Activated naive CD4-positive, alpha-beta T cell treated with Interleukin-2 at 50 U/mL for 16 hours (primary cell): Measurements from ENCODE around the gene ALDH18A1.
A peak's percentile ranks its signal among the peaks of the same experiment; 100 is the strongest.
"Not testable (repeated sequence)": the region's sequence is repeated elsewhere in the genome, so short reads cannot be mapped to it uniquely, and the experiment has no call there.

Experiments used
- DNase-seq: peaks from one replicate; pipeline ENCODE4 v3.0.0-alpha.2; 2020

ALDH18A1 gene

GRCh38 chr10:95656291-95657164 lies at the start of gene ALDH18A1:
ALDH18A1 (minus strand) TSS chr10:95656711; CDS start chr10:95653377, 3,334 bp downstream.
- peak; percentile 91 for DNase-seq

- DNase-seq: no peak
Measured at GRCh38 chr10:95698415-95698814, 41.9 kb upstream of the ALDH18A1 start.

DNA sequence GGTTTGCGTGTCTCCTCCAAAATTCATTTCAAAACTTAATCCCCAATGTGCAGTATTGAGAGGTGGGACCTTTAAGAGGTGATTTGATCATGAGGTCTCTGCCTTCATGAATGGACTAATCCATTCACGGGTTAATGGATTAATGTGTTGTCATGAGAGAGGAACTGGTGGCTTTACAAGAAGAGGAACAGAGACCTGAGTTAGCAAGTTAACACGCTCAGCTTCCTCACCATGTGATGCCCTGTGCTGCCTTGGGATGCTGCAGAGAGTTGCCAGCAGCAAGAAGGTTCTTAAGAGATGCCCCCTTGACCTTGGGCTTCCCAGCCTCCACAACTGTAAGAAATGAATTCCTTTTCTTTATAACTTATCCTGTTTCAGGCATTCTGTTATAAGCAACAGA lies 40.9 kb upstream of the ALDH18A1 start:
- no peak for DNase-seq

GRCh38 chr10:95694665-95695064 lies 38.2 kb upstream of the ALDH18A1 start:
- no peak for DNase-seq

DNA sequence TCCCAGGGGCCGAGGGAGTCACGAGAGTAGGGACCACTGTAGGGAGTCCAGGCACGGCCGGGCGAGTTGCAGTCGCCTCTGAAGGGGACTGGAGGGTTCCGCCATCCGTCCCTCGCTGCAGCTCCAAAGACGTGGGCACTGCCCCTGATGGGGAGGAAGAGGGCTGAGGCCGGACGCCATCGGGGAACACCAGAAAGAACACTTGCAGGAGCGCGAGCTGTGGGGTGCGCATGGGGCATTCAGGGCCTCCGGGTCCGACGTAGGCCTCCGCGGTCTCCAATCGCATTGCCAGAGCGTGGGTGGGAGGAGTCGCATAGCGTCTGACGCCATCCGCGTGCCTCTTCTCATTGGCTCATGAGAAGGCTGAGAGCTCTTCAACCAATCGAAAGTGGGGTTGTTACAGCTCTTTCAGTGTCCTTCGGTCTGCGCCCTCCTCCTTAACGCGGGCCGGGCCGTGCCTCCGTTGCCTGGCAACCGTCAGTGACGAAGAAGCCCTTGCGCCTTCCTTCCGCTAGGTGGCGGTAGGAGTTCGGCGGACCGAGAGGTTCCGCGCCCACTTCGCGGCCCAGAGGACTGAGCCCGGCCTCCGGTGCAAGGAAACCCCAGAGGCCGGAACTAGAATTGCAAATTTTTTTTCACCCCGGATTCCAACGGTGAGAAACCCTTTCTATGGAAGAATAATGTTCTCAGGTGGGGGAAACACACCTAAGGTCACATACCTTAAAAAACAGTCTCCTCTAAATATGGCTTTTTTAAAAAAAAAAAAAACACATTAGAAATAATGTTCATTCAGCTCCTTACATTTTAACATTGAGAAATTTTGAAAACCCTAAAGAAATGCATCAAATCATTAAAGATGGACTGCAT lies 37.4 kb upstream of the ALDH18A1 start, which contains the start of gene TCTN3:
TSS of gene TCTN3 (minus strand) at position 260 of the 867 bp plus-strand sequence. CDS start at position 232, 28 bp downstream.
- DNase-seq: peak; percentile 97

DNA sequence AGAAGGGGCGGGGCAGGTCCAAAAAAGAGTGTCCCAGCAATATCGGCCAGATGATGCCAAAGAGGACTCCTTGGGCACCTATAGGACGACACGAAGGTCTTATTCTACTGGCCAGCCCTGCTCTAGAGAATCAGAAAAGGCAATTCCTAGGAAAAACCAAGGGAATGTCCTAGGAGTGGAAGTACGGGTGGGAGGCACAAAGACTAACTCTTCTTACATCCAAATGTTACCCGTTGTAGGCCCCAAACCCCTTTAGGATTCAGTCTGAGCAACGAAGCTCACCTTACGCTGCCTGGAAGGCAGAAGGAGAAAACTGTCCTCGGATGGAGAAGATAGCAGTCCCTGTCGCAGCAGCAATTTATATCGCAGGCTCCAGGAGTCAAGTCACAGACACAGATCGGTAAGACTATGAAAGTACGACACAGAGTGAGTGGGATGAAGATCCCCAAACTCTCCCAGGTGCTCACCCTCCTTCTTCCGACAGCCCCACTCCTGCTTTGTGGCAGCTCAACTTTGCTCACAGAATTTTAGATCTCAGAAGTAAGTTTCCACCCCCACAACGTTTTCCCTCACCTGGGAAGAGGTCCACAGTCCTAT lies 36.7 kb upstream of the ALDH18A1 start:
- no peak for DNase-seq

DNA sequence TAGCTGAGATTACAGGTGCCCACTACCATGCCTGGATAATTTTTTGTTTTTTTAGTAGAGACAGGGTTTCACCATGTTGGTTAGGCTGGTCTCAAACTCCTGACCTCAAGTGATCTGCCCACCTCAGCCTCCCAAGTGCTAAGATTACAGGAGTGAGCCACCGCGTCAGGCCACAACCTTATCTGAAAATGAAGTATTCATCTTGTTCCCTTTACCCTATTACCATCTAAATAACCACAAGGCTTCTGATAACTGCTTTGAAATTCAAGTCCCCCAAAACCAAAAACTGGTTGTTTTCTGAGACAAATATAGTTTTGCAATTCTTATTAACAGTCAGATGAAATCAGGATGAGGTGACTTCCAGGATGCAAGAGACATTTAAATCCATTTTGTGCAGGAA lies 34.8 kb upstream of the ALDH18A1 start:
- no peak for DNase-seq

DNA sequence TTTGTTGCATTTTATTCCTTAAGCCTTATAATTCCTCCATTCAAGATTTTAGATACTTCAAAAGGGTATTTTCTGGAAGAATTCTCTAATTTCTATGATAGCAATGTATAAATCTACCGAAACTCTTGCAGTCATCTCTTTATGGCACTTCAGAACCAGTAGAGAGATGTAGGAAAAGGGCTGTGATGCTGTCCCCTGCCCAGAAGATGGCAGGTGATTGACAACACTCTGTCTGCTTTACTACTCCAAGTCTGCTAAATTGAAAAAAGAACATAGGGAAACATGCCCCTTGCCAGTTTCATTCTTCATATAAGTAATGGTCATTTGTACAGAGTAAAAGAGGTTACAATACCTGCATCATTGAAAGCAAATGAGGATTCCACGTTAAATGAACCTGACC lies 32.1 kb upstream of the ALDH18A1 start:
- no peak for DNase-seq

GRCh38 chr10:95683966-95684365 lies 27.5 kb upstream of the ALDH18A1 start:
- DNase-seq: no peak

DNA sequence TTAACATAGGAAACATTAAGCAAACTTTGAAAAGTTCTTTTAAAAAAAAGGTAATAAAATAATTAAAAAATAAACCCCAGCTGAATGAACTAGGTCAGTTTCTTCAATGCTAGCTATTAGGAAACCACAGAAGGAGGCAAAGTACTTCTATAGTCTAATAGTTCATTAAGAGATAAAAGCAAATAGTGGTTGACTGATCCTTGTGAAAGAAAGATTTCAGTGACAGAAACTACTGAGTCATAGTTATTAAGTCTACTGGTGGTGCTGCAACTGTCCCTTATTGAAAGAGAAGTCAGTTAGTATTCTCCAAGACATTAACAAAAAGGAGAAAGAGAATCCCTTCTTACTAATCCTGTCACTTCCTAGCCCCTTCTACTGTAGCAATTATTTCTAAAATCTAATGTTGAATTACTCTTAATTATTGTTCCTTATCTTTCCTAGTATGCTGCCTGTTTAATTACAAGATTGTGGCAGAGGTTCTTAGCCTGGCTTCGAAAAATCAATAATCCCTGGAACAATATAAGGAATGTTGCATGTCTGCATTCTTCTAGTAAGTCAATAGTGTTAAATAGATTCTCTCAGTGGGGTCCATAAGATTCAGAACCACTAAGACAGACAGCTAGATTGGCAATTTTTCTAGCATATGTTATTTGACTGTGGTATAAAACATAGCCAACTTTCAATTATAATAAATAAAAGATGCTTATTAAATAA lies 19.0 kb upstream of the ALDH18A1 start:
- DNase-seq: no peak

GRCh38 chr10:95674643-95675042 lies 18.1 kb upstream of the ALDH18A1 start:
- no peak for DNase-seq

DNA sequence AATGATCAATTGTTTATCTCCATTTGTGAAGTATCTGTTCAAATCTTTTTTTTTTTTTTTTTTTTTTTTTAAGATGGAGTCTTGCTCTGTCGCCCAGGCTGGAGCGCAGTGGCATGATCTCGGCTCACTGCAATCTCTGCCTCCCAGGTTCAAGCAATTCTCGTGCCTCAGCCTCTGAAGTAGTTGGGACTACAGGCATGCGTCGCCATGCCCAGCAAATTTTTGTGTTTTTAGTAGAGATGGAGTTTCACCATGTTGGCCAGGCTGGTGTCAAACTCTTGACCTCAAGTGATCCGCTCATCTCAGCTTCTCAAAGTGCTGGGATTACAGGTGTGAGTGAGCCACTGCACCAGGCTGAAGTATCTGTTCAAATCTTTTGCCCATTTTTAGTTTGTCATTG lies 16.1 kb upstream of the ALDH18A1 start:
- not testable (repeated sequence) for DNase-seq

GRCh38 chr10:95664543-95664942 lies 8.0 kb upstream of the ALDH18A1 start:
- no peak for DNase-seq

- DNase-seq: no peak
Measured at GRCh38 chr10:95663496-95663895, 7.0 kb upstream of the ALDH18A1 start.

DNA sequence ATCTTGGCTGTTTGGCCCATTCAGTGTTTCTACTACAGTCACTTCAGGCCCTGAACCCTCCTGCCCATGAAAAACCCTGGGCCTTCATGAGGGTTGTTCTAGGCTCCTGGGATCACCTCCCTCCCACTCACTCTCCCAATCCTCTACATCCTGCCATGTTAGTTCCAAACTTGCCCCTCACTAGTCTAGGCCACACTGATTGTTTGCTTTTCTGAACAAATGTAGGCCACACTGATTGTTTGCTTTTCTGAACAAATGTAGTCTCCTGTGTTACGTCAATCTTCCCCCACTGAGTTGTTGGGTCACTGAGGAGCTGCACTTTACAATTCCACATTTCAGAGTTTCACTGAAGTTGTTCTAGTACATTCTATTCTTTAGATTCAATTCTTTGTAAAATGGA lies 5.3 kb upstream of the ALDH18A1 start:
- no peak for DNase-seq

DNA sequence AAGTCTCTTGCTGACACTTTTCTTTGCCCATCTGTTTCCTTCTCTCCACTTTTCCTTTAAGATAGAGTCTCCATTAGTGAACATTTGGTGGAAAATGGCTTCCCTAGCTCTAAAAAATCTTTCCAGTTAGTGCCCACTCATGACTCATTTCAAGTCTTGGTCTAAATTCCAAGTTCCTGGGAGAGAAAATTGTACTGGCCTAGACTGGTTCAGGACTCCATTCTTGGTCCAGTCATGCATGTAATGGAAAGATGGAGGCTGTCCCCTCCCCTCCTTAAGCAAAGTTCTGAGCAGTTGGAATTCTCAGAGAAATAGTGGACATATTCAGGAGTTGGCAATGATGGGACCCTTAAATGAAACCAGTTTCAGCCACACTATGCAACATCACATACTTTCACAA lies 3.8 kb upstream of the ALDH18A1 start:
- no peak for DNase-seq

GRCh38 chr10:95657250-95657649 lies 739 bp upstream of the ALDH18A1 start:
- no peak for DNase-seq

- DNase-seq: peak; percentile 21
Measured at GRCh38 chr10:95655571-95656290, 780 bp downstream of the ALDH18A1 start.

GRCh38 chr10:95653895-95654294 lies 2.6 kb downstream of the ALDH18A1 start:
- no peak for DNase-seq

- DNase-seq: no peak
Measured at GRCh38 chr10:95651346-95652060, 5.0 kb downstream of the ALDH18A1 start.

DNA sequence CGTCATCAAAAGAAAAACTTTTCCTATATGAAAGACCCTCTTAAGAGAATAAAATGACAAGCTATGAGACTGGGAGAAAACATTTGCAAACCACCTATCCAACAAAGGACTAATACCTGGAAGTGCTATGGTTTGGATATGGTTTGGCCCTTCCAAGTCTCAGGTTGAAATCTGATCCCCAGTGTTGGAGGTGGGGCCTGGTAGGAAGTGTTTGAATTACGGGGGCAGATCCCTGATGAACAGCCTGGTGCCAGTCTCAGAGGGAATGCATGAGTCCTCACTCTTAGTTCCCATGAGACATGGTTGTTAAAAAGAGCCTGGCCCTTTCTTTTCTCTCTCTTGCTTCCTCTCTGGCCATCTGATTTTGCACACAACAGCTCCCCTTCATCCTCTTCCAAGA lies 6.3 kb downstream of the ALDH18A1 start:
- no peak for DNase-seq
